Adrenal gland (tissue), 5 donors: ENCODE results near the gene CLCN7.

ENCODE experiments used
- CTCF ChIP-seq, 6 experiments: fragments of 450-650 bp in 4 of 6; fragments of 200-600 bp in 2 of 6; sonication (generic) in 1 of 6; IDR thresholded peaks; 1 replicate in 5 of 6; 2 replicates in 1 of 6; pipeline versions ENCODE4 v1.5.1 to v1.8.0; 2016 to 2021; ENCODE audit warnings: antibody characterized with exemption in 6 of 6, mild to moderate bottlenecking in 2 of 6, moderate library complexity in 1 of 6
- POLR2A ChIP-seq, 2 donors: fragments of 450-650 bp; IDR thresholded peaks; one replicate each; pipeline ENCODE4 v1.6.1; 2017; ENCODE audit warnings: antibody characterized with exemption in 2 of 2, mild to moderate bottlenecking in 2 of 2, moderate library complexity in 1 of 2
- donor health status: DM: no; HTN: no; CAD: no.

DNA sequence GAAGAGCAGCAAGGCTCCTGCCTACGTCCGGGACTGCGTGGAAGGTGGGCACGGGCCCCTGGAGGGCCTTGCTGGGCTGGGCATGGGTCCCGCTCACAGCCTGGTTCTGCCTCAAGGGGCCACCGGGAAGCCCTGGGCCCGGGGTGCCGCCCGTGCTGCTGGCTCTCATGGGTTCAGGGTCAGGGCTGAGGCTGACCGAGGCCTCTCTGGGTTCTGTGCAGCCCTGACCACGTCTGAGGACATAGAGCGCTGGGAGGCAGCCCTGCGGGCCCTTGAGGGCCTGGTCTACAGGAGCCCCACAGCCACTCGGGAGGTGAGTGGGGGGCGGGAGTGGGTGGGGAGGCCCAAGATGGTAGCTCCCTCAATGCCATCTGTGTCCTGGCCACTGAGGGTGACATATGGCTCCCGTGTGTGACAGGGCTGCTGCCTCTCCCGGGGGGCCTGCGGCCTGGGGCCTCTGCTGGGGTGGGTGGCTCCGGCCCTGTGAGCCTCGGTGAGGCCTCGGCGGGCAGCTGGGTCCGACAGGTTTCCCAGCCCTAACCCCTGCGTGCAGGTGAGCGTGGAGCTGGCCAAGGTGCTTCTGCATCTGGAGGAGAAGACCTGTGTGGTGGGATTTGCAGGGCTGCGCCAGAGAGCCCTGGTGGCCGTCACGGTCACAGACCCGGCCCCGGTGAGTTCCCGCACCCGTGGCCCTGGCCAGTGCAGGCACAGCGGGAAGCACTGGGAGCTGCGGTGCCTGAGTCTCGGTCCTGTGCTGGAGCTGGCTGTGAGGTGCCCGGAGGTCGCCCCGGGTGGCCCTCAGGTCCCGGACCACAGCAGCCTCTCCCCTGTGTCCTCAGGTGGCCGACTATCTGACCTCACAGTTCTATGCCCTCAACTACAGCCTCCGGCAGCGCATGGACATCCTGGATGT lies 27.5 kb upstream of the CLCN7 start:
- TF ChIP-seq CTCF (IDR thresholded peaks at IDR 0.05), result no peak
- no peak for TF ChIP-seq POLR2A (IDR thresholded peaks at IDR 0.05)
